DMS53 (cell line): ENCODE results near the gene TMEM30A.

ENCODE experiments used
- DNase-seq: peaks from one replicate; lab custom pipeline; 2025; lab: John Stamatoyannopoulos, UW

Gene TMEM30A

DNA sequence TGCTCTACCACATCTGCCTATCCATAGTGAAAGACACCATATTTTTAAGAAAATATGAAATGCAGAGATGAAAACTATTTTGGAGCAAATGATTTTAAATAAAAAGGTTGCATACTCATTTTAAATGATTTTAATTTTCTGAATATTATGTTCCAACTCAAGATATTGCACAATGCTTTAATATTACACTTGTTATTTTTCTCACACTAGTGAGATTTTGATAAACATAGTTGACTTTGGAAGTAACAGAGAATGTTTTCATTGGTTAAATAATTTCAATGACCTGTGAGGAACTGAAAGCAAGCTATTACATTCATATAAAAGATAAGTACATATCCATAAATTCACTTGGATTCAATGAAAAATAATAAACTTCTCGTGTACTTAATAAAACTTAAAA is 7.2 kb upstream of the TMEM30A start:
- no peak for DNase-seq

GRCh38 chr6:75291331-75291730 is 6.7 kb upstream of the TMEM30A start:
- no peak for DNase-seq

DNA sequence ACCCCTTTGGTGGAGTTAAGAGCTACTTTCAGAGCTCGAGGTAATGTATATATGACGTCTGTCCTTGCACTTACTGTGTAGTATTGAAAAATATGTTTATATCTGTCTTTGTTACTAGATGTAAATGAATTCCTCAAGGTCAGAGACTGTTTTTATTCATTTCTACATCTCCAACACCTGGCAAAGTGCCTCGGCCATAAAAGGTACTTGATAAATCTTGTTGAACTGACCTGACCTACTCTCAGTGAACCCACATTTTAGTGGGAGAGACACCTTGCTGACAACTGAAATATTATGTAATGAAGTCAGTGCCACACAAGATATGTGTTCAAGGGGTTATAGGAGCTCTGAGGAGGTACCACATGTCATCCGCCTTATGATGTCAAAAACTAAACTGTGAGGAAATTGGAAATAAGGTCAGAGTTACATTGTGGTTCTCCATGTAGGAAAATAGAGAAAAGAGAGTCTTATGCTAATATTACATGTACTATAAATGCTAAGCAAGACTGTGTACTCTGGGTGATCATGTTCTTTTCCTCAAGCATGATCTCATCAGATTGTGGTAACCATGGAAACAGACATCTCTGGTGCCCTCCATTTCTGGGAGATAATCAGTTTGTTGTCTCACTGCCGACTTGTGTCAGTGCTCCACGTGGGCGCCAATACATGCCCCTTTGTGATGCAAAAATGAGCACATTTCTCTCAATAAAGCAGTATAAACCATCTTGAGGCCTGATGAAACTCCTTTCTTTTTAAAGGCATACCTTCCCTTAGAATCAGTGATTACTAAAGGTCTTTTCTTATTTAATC is 5.7 kb upstream of the TMEM30A start:
- peak; percentile 23 for DNase-seq

- DNase-seq, result no peak
Measured at GRCh38 chr6:75288023-75288422, 3.4 kb upstream of the TMEM30A start.

- no peak for DNase-seq
Measured at GRCh38 chr6:75287424-75287823, 2.8 kb upstream of the TMEM30A start.

GRCh38 chr6:75286955-75287354 is 2.4 kb upstream of the TMEM30A start:
- no peak for DNase-seq

DNA sequence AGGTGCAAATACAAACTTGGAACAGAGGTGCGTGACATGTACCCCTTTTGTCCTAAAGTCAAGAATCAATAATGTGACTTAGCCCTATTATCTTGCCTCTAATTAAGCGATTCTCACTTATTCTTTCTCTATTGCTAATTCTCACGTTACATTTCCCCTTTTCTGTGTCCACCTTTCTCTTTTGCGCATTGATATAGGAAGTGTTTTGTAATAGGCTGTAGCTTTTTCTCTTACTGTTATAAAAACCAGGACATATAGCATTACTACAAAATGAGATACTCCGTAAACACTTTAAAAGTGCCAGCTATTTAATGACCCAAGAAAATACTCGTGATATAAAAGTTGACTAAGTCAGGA is 669 bp upstream of the TMEM30A start:
- peak; percentile 80 for DNase-seq

DNA sequence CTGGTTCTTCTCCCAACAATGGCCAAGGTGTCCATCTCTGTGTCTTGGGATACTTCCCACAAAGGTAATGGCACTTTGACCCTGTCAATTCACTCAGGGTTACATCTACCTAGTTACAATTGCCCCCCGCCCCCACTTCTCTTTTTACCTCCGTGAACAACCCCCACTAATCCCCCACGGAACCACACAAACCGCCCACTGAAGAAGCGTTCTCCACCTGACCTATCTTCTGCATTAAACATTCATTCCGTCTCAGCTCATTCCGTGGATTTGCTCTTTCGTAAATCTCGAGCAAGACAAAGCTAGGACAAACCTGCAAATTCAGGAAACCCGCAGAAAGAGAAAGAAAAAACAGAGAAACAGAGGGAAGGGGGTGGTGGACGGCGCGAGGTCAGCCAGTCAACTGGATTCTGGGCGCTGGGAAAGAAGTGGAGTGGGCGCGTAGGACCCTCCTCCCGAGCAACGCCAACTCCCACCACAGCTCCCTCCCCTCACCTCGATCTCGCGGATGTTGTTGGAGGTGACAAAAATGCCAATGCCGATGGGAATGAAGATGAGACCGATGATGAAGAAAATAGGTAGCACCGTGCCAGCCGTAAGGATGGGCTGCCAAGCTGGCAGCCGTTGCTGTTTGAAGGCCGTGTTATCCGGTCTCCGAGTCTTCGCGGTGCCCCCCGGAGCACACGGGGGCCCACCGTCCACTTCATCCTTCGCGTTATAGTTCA is 523 bp downstream of the TMEM30A start:
- DNase-seq, result peak; percentile 79

DNA sequence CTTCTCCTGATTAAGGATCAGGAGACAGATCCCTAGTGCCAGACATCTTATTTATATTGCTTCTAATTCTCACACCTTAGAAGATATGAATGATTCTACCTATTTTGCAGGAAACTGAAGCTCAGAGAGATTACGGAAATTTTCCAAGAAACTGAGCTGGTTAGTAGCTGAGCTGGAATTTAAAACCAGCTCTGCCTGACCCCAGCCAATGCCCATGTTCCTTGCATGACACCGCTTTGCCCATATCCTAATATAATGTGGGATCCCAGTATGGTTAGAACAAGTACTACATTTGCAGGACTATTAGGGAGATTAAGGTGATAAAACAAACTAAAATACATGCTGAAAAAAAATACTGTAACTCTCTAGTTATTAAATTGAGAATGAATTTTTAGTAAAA is 1.9 kb downstream of the TMEM30A start:
- DNase-seq, result no peak

- DNase-seq, result no peak
Measured at GRCh38 chr6:75281653-75282052, 2.9 kb downstream of the TMEM30A start.

- DNase-seq, result no peak
Measured at GRCh38 chr6:75280131-75280855, 4.3 kb downstream of the TMEM30A start.

DNA sequence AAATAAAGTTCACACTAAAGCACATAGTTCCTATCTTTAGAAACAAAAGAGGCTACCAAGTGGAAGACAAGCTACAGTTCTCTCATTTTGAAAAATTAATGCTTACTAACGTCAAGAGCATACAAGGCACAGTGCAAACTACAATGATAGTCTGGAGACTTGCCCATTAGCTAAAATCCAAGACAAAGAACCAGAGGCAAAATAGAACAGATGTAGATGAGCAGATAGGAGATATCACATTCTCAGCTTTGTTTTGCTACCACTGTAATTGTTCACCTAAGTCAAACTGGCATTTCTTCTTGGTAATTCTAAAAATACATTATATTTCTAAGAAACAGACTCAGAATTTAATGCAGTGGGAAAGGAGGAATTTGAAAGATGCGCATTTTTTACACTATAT is 5.2 kb downstream of the TMEM30A start:
- DNase-seq, result no peak

DNA sequence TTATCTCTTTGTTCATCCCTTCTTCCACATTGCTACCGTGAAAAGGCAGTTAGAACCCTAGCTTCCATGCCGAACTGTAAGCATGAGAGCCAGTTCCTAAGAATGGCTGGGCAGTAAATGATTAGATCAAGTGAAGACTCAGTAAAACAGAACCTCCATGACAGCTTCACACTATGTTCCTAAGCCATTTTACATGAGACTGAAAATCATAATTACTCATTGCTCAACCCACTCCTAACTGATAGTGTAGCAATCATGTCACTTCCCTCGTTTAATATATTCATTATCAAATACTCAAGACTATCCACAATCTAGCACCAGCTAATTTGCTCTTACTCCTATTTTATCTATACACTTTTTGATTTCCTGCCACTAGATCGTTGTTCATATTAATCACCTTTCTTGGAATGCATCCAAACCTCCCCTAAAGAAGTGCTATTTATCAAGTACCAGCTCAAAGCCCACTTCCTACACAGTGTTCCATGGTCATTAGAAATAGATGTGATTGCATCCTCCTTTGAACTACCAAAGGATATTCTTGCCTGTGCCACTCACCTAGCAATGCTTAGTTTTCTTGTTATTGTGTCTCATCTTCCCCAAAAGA is 6.0 kb downstream of the TMEM30A start:
- DNase-seq, result no peak

GRCh38 chr6:75275067-75275466 is 9.5 kb downstream of the TMEM30A start:
- no peak for DNase-seq

DNA sequence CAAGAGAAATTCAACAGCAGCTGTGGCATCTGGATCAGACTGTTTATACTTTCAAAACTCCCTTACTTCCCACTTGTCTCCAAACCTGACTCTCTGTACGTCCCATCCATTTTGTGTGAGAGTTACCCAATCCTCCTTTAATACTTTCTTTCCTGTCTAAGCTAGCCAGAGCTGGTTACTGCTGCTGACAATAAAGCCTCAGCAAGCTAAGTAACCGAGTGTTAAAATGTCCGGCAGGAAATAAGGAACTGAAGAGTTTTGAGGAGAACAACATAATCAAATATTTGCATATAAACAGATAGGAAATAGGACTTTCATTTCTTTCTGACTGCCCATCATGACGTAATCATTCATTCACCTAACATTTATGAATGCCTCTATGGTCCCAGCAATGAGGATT is 11.6 kb downstream of the TMEM30A start:
- no peak for DNase-seq

DNA sequence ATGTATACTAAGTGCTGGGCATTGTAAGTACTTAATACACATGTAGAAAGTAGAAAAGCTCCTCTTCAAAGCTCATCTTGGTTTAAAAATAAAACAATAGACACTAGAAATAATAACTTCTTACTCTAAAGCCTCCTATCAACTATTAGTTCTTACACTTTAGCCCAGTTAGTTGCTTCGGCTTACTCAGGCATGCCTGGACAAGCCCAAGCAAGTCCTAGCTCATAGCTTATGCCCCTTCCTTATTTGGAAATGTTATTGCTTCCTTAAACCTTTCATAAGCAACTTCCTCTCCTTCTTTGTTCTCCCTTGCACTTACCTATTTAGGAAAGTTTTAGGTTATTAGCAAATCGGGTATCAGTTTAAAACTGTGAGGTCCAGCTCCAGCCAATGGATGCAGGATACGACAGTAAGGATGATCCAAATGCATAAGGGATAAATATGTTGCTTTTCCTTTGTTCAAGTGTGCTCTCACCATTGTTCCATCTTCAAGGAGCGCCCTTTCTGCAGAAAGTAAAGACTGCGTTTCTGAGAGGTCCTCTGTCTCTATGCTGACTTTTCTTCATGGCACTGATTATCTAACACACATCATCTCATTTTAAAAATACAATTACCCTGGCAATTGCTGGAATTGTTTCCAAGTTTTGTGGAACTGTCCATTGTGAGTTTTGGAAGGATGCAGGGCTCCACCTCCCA is 12.3 kb downstream of the TMEM30A start:
- peak; percentile 54 for DNase-seq

DNA sequence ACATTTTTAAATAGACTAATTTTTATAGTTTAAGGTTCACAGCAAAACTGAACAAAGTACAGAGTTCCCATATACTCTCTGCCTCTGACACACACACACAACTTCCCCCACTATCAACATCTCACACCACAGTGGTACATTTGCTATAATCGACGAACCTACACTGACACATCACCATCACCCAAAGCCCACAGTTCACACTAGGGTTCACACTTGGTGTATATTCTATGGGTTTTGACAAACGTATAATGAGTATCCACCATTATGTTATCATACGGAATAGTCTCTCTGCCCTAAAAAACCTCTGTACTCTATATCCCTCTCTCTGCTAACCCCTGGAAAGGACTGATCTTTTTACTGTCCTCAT is 15.6 kb downstream of the TMEM30A start:
- no peak for DNase-seq

GRCh38 chr6:75268121-75268987 is 16.2 kb downstream of the TMEM30A start:
- DNase-seq, result peak; percentile 47

- DNase-seq, result no peak
Measured at GRCh38 chr6:75267461-75267860, 17.1 kb downstream of the TMEM30A start.

- DNase-seq, result peak; percentile 78
Measured at GRCh38 chr6:75266716-75267291, 17.8 kb downstream of the TMEM30A start.

- no peak for DNase-seq
Measured at GRCh38 chr6:75263401-75263750, 21.2 kb downstream of the TMEM30A start.
